ENCODE measurements around the gene SOX18. TPM values are rescaled to one million over a fixed set of nuclear protein-coding genes. Genes with fewer than 3 reads are reported as not detected.

SOX18 gene
- total and polyA plus RNA-seq, 2 of the 13 experiments (the other 11 are each of a cell fraction or from before 2014, with no cell fraction given) = 1.6 to 1.9 TPM

- peak; percentile 67; the same call in 1 of the 2 replicates for TF ChIP-seq RFXAP (CRISPR knock-in tag; IDR thresholded peaks at IDR 0.05; ENCODE audit: borderline replicate concordance)
- TF ChIP-seq, protein P1, sequence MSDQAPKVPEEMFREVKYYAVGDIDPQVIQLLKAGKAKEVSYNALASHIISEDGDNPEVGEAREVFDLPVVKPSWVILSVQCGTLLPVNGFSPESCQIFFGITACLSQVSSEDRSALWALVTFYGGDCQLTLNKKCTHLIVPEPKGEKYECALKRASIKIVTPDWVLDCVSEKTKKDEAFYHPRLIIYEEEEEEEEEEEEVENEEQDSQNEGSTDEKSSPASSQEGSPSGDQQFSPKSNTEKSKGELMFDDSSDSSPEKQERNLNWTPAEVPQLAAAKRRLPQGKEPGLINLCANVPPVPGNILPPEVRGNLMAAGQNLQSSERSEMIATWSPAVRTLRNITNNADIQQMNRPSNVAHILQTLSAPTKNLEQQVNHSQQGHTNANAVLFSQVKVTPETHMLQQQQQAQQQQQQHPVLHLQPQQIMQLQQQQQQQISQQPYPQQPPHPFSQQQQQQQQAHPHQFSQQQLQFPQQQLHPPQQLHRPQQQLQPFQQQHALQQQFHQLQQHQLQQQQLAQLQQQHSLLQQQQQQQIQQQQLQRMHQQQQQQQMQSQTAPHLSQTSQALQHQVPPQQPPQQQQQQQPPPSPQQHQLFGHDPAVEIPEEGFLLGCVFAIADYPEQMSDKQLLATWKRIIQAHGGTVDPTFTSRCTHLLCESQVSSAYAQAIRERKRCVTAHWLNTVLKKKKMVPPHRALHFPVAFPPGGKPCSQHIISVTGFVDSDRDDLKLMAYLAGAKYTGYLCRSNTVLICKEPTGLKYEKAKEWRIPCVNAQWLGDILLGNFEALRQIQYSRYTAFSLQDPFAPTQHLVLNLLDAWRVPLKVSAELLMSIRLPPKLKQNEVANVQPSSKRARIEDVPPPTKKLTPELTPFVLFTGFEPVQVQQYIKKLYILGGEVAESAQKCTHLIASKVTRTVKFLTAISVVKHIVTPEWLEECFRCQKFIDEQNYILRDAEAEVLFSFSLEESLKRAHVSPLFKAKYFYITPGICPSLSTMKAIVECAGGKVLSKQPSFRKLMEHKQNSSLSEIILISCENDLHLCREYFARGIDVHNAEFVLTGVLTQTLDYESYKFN (CRISPR knock-in tag; conservative IDR thresholded peaks at IDR 0.05) = peak; percentile 32; the same call in 1 of the 2 replicates
- TF ChIP-seq EP300 (IDR thresholded peaks at IDR 0.05; ENCODE audit: low read depth in 2 of 2, low read length in 2 of 2) = 0 out of 4 replicates have a peak, but pooled peaks of 1 of the 2 experiments have one; percentile 14
- TF ChIP-seq EP300 (CRISPR knock-in tag; IDR thresholded peaks at IDR 0.05; ENCODE audit: borderline replicate concordance) = no peak
- TF ChIP-seq RFX5 (IDR thresholded peaks at IDR 0.05; ENCODE audit: low read depth, low read length) = 0 out of 2 replicates have a peak, but pooled peaks have one; percentile 17
- peak; percentile 90 for TF ChIP-seq HOXA3 (CRISPR knock-in tag; IDR thresholded peaks at IDR 0.05)
- no peak for TF ChIP-seq ZZZ3 (CRISPR knock-in tag; IDR thresholded peaks at IDR 0.05; ENCODE audit: borderline replicate concordance)
- TF ChIP-seq RNF2 (conservative IDR thresholded peaks at IDR 0.05; ENCODE audit: low read depth) = no peak
- TF ChIP-seq RORA (CRISPR knock-in tag; IDR thresholded peaks at IDR 0.05) = no peak
- peak; percentile 96 for TF ChIP-seq ZNF740 (CRISPR knock-in tag; IDR thresholded peaks at IDR 0.05)
- no peak; the same call in 1 of the 2 replicates for TF ChIP-seq HDAC1 (CRISPR knock-in tag; IDR thresholded peaks at IDR 0.05)
- no peak for TF ChIP-seq SAFB2 (CRISPR knock-in tag; IDR thresholded peaks at IDR 0.05; ENCODE audit: borderline replicate concordance, low read depth)
- TF ChIP-seq JUND (CRISPR knock-in tag; IDR thresholded peaks at IDR 0.05) = no peak
- TF ChIP-seq HNF4G (IDR thresholded peaks at IDR 0.05; ENCODE audit: borderline replicate concordance, low read depth, low read length) = no peak
- peak; percentile 29; the same call in 1 of the 2 replicates for TF ChIP-seq HNF4G (CRISPR knock-in tag; IDR thresholded peaks at IDR 0.05; ENCODE audit: borderline replicate concordance, low read depth)
- TF ChIP-seq CAMTA2 (CRISPR knock-in tag; IDR thresholded peaks at IDR 0.05; ENCODE audit: borderline replicate concordance) = no peak
- TF ChIP-seq PRDM4 (CRISPR knock-in tag; IDR thresholded peaks at IDR 0.05; ENCODE audit: borderline replicate concordance) = no peak; the same call in 1 of the 2 replicates
- no peak; the same call in 1 of the 2 replicates for TF ChIP-seq ZNF761 (CRISPR knock-in tag; conservative IDR thresholded peaks at IDR 0.05)
- TF ChIP-seq, protein P2, sequence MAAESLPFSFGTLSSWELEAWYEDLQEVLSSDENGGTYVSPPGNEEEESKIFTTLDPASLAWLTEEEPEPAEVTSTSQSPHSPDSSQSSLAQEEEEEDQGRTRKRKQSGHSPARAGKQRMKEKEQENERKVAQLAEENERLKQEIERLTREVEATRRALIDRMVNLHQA (CRISPR knock-in tag; IDR thresholded peaks at IDR 0.05) = no peak; the same call in 1 of the 2 replicates
- TF ChIP-seq ATRX (CRISPR knock-in tag; IDR thresholded peaks at IDR 0.05; ENCODE audit: borderline replicate concordance) = 0 out of 2 replicates have a peak, but pooled peaks have one; percentile 67
- TF ChIP-seq, protein P3, sequence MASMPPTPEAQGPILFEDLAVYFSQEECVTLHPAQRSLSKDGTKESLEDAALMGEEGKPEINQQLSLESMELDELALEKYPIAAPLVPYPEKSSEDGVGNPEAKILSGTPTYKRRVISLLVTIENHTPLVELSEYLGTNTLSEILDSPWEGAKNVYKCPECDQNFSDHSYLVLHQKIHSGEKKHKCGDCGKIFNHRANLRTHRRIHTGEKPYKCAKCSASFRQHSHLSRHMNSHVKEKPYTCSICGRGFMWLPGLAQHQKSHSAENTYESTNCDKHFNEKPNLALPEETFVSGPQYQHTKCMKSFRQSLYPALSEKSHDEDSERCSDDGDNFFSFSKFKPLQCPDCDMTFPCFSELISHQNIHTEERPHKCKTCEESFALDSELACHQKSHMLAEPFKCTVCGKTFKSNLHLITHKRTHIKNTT (CRISPR knock-in tag; IDR thresholded peaks at IDR 0.05) = 0 out of 2 replicates have a peak, but pooled peaks have one; percentile 67
Measured at GRCh38 chr20:64050261-64051032, 1.0 kb upstream of the SOX18 start (continued).

All from HepG2 (cell line).